WTC11 (cell line): ENCODE results near the gene SLC12A9. TPM values are rescaled to one million over a fixed set of nuclear protein-coding genes. Genes with fewer than 3 reads are reported as not detected.

Experiments used
- ATAC-seq: fragments of 200-7000 bp; cut with Tn5 transposase; 2 replicates; pipeline ENCODE4 v1.10.0; 2021; ENCODE audit warnings: mild to moderate bottlenecking, moderate library complexity
- CTCF ChIA-PET: fragments of 300-600 bp; sonication (Branson Sonifier 250); formaldehyde crosslinking; loops from one replicate; lab custom pipeline; 2021; ENCODE audit warnings: antibody characterized with exemption; lab: Charles Lee
- POLR2A ChIA-PET: fragments of 350-600 bp; sonication (Branson Sonifier 250); formaldehyde crosslinking; loops from one replicate; lab custom pipeline; 2021; ENCODE audit warnings: antibody characterized with exemption; lab: Charles Lee
- DNase-seq: peaks from one replicate; pipeline ENCODE4 v3.0.0; 2021; ENCODE audit warnings: low spot score
- H3K27ac Mint-ChIP-seq: 2 replicates; pipeline ENCODE4 v1.8.0; 2021; ENCODE audit warnings: mixed read lengths
- H3K27me3 Mint-ChIP-seq: 2 replicates; pipeline ENCODE4 v1.8.0; 2021; ENCODE audit warnings: low read depth, mild to moderate bottlenecking, moderate library complexity, mixed read lengths
- H3K36me3 Mint-ChIP-seq: 2 replicates; pipeline ENCODE4 v1.8.0; 2021; ENCODE audit warnings: mixed read lengths
- H3K4me1 Mint-ChIP-seq: 2 replicates; pipeline ENCODE4 v1.8.0; 2022; ENCODE audit warnings: mixed read lengths
- H3K4me3 Mint-ChIP-seq: 2 replicates; pipeline ENCODE4 v1.8.0; 2021; ENCODE audit warnings: mild to moderate bottlenecking, moderate library complexity, mixed read lengths
- H3K9me3 Mint-ChIP-seq: 2 replicates; pipeline ENCODE4 v1.8.0; 2021; ENCODE audit warnings: mixed read lengths
- ARID4B ChIP-seq: sonication (generic); formaldehyde crosslinking; IDR thresholded peaks from 2 replicates; pipeline ENCODE4 v1.8.0; 2023; ENCODE audit warnings: missing genetic modification reagents, mild to moderate bottlenecking, borderline replicate concordance
- ATF1 ChIP-seq: sonication (generic); formaldehyde crosslinking; IDR thresholded peaks from 2 replicates; pipeline ENCODE4 v1.8.1; 2023; ENCODE audit warnings: mild to moderate bottlenecking, moderate library complexity, missing genetic modification reagents
- CREB1 ChIP-seq: sonication (generic); formaldehyde crosslinking; IDR thresholded peaks from 2 replicates; pipeline ENCODE4 v1.8.0; 2023; ENCODE audit warnings: mild to moderate bottlenecking, missing genetic modification reagents
- FOXJ3 ChIP-seq: sonication (generic); formaldehyde crosslinking; IDR thresholded peaks from 2 replicates; pipeline ENCODE4 v1.9.0; 2021; ENCODE audit warnings: missing genetic modification reagents, mild to moderate bottlenecking, borderline replicate concordance
- FOXK1 ChIP-seq: sonication (generic); formaldehyde crosslinking; IDR thresholded peaks from 2 replicates; pipeline ENCODE4 v1.8.0; 2022; ENCODE audit warnings: mild to moderate bottlenecking, moderate library complexity, missing genetic modification reagents
- JUN ChIP-seq: sonication (generic); formaldehyde crosslinking; IDR thresholded peaks from 2 replicates; pipeline ENCODE4 v1.8.0; 2023; ENCODE audit warnings: mild to moderate bottlenecking, missing genetic modification reagents
- MAX ChIP-seq: sonication (generic); formaldehyde crosslinking; IDR thresholded peaks from 2 replicates; pipeline ENCODE4 v1.8.0; 2022; ENCODE audit warnings: mild to moderate bottlenecking, missing genetic modification reagents
- NFATC4 ChIP-seq: fragments of 250-450 bp; sonication (Bioruptor Pico); IDR thresholded peaks from 2 replicates; pipeline ENCODE4 v1.9.0; 2021; ENCODE audit warnings: mild to moderate bottlenecking
- PRDM15 ChIP-seq: sonication (generic); formaldehyde crosslinking; IDR thresholded peaks from 2 replicates; pipeline ENCODE4 v1.8.0; 2022; ENCODE audit warnings: missing genetic modification reagents
- PRRX2 ChIP-seq: fragments of 250-450 bp; sonication (Bioruptor Pico); IDR thresholded peaks from 2 replicates; pipeline ENCODE4 v1.8.0; 2021; ENCODE audit warnings: mild to moderate bottlenecking
- SMAD3 ChIP-seq: sonication (generic); formaldehyde crosslinking; IDR thresholded peaks from 2 replicates; pipeline ENCODE4 v1.8.0; 2022; ENCODE audit warnings: missing genetic modification reagents, mild to moderate bottlenecking, borderline replicate concordance
- TCF7 ChIP-seq: sonication (generic); formaldehyde crosslinking; IDR thresholded peaks from 2 replicates; pipeline ENCODE4 v1.8.0; 2022; ENCODE audit warnings: mild to moderate bottlenecking, low read depth, missing genetic modification reagents, moderate library complexity
- ZNF317 ChIP-seq: sonication (generic); formaldehyde crosslinking; IDR thresholded peaks from 2 replicates; pipeline ENCODE4 v1.8.1; 2023; ENCODE audit warnings: low read depth, mild to moderate bottlenecking, moderate library complexity, missing genetic modification reagents, borderline replicate concordance
- ZNF416 ChIP-seq: fragments of 250-450 bp; sonication (Bioruptor Pico); IDR thresholded peaks from 2 replicates; pipeline ENCODE4 v1.9.0; 2021; ENCODE audit warnings: mild to moderate bottlenecking, inconsistent platforms
- total RNA-seq: library from RNA; stranded (reverse); gene quantifications from 3 replicates; pipeline ENCODE4 v1.2.3, GENCODE V29; 2021
- TF ChIP-seq, protein P1 (sequence below): sonication (generic); formaldehyde crosslinking; IDR thresholded peaks from 2 replicates; pipeline ENCODE4 v1.8.1; 2023; ENCODE audit warnings: mild to moderate bottlenecking, missing genetic modification reagents
- TF ChIP-seq, protein P2 (sequence below): sonication (generic); formaldehyde crosslinking; IDR thresholded peaks from 2 replicates; pipeline ENCODE4 v1.8.0; 2022; ENCODE audit warnings: mild to moderate bottlenecking, missing genetic modification reagents
- TF ChIP-seq, protein P3 (sequence below): sonication (generic); formaldehyde crosslinking; conservative IDR thresholded peaks from 2 replicates; pipeline ENCODE4 v1.8.1; 2022; ENCODE audit warnings: mild to moderate bottlenecking, missing genetic modification reagents
- TF ChIP-seq, protein P4 (sequence below): sonication (generic); formaldehyde crosslinking; IDR thresholded peaks from 2 replicates; pipeline ENCODE4 v1.8.0; 2022; ENCODE audit warnings: mild to moderate bottlenecking, missing genetic modification reagents
- TF ChIP-seq, protein P5 (sequence below): fragments of 250-450 bp; sonication (Bioruptor Pico); IDR thresholded peaks from 2 replicates; pipeline ENCODE4 v2.1.2; 2022; ENCODE audit warnings: mild to moderate bottlenecking, moderate library complexity

Gene SLC12A9
- total RNA-seq, 1 experiment from 2014 or later = 39.3 TPM

GRCh38 chr7:100806276-100806675 is 46.2 kb upstream of the SLC12A9 start:
- ATAC-seq (no peak), DNase-seq (no peak)
- TF ChIP-seq SMAD3 (CRISPR knock-in tag) (no peak), ARID4B (CRISPR knock-in tag) (no peak), PRDM15 (no peak), NFATC4 (CRISPR knock-in tag) (no peak), ATF1 (CRISPR knock-in tag) (no peak), CREB1 (no peak), JUN (CRISPR knock-in tag) (no peak), MAX (CRISPR knock-in tag) (no peak), ZNF317 (no peak), FOXJ3 (CRISPR knock-in tag) (no peak), TCF7 (no peak), FOXK1 (CRISPR knock-in tag) (no peak), ZNF416 (CRISPR knock-in tag) (no peak), PRRX2 (CRISPR knock-in tag) (no peak)
- TF ChIP-seq, protein P1, sequence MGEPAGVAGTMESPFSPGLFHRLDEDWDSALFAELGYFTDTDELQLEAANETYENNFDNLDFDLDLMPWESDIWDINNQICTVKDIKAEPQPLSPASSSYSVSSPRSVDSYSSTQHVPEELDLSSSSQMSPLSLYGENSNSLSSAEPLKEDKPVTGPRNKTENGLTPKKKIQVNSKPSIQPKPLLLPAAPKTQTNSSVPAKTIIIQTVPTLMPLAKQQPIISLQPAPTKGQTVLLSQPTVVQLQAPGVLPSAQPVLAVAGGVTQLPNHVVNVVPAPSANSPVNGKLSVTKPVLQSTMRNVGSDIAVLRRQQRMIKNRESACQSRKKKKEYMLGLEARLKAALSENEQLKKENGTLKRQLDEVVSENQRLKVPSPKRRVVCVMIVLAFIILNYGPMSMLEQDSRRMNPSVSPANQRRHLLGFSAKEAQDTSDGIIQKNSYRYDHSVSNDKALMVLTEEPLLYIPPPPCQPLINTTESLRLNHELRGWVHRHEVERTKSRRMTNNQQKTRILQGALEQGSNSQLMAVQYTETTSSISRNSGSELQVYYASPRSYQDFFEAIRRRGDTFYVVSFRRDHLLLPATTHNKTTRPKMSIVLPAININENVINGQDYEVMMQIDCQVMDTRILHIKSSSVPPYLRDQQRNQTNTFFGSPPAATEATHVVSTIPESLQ (CRISPR knock-in tag) = no peak
- TF ChIP-seq, protein P2, sequence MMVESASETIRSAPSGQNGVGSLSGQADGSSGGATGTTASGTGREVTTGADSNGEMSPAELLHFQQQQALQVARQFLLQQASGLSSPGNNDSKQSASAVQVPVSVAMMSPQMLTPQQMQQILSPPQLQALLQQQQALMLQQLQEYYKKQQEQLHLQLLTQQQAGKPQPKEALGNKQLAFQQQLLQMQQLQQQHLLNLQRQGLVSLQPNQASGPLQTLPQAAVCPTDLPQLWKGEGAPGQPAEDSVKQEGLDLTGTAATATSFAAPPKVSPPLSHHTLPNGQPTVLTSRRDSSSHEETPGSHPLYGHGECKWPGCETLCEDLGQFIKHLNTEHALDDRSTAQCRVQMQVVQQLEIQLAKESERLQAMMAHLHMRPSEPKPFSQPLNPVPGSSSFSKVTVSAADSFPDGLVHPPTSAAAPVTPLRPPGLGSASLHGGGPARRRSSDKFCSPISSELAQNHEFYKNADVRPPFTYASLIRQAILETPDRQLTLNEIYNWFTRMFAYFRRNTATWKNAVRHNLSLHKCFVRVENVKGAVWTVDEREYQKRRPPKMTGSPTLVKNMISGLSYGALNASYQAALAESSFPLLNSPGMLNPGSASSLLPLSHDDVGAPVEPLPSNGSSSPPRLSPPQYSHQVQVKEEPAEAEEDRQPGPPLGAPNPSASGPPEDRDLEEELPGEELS (CRISPR knock-in tag) = no peak
- TF ChIP-seq, protein P3, sequence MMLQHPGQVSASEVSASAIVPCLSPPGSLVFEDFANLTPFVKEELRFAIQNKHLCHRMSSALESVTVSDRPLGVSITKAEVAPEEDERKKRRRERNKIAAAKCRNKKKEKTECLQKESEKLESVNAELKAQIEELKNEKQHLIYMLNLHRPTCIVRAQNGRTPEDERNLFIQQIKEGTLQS (CRISPR knock-in tag) = no peak
- TF ChIP-seq, protein P4, sequence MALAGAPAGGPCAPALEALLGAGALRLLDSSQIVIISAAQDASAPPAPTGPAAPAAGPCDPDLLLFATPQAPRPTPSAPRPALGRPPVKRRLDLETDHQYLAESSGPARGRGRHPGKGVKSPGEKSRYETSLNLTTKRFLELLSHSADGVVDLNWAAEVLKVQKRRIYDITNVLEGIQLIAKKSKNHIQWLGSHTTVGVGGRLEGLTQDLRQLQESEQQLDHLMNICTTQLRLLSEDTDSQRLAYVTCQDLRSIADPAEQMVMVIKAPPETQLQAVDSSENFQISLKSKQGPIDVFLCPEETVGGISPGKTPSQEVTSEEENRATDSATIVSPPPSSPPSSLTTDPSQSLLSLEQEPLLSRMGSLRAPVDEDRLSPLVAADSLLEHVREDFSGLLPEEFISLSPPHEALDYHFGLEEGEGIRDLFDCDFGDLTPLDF (CRISPR knock-in tag) = no peak
- TF ChIP-seq, protein P5, sequence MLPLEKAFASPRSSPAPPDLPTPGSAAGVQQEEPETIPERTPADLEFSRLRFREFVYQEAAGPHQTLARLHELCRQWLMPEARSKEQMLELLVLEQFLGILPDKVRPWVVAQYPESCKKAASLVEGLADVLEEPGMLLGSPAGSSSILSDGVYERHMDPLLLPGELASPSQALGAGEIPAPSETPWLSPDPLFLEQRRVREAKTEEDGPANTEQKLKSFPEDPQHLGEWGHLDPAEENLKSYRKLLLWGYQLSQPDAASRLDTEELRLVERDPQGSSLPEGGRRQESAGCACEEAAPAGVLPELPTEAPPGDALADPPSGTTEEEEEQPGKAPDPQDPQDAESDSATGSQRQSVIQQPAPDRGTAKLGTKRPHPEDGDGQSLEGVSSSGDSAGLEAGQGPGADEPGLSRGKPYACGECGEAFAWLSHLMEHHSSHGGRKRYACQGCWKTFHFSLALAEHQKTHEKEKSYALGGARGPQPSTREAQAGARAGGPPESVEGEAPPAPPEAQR (CRISPR knock-in tag) = no peak
- H3K4me3 Mint-ChIP-seq = no peak overlapping the region
- peaks cover 10% of the 10 kb centered on the region for H3K4me1 Mint-ChIP-seq
- peaks cover 73% of the 10 kb centered on the region for H3K36me3 Mint-ChIP-seq
- no peaks in the 10 kb centered on the region for H3K27me3 Mint-ChIP-seq
- ChIA-PET CTCF (interaction anchor here (1.2 to 8.5 kb wide), 4 partner anchors 17 to 46 kb away, joined by 3 to 131 read pairs (median 4); partner anchors contain the start of genes EPHB4 and SLC12A9), POLR2A (interaction anchor here (0.6 to 1.3 kb wide), 2 partner anchors 46 to 435 kb away, joined by 3 to 7 read pairs; partner anchors contain the start of gene SLC12A9)
- H3K27ac Mint-ChIP-seq = no peak overlapping the region
- H3K9me3 Mint-ChIP-seq = no peaks in the 10 kb centered on the region
